Measurements from ENCODE around the gene STAC2. TPM values are rescaled to one million over a fixed set of nuclear protein-coding genes. Genes with fewer than 3 reads are reported as not detected.

Gene STAC2
- total RNA-seq, 1 experiment from 2014 or later, result 1.3 TPM

DNA sequence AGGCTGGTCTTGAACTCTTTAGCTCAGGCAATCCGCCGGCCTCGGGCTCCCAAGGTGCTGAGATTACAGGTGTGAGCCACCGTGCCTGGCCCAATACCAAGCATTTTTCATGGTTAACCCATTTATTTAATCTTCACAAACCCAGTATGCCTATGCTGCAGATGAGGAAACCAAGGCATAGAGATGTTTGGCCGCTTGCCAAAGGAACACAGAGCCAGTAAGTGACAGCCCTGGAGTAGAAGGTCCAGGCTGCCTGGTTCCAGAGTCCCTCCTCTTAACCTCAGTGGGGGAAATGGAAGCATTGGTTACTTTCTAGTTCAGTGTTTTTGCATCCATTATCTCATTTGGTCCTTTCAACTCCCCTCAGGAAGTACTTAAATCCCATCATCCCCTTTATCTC, 44.4 kb downstream of the STAC2 start:
- TF ChIP-seq EZH2 (IDR thresholded peaks at IDR 0.05; ENCODE audit: borderline replicate concordance, low read depth, low read length, poor library complexity, severe bottlenecking), result no peak
- TF ChIP-seq, protein P1, sequence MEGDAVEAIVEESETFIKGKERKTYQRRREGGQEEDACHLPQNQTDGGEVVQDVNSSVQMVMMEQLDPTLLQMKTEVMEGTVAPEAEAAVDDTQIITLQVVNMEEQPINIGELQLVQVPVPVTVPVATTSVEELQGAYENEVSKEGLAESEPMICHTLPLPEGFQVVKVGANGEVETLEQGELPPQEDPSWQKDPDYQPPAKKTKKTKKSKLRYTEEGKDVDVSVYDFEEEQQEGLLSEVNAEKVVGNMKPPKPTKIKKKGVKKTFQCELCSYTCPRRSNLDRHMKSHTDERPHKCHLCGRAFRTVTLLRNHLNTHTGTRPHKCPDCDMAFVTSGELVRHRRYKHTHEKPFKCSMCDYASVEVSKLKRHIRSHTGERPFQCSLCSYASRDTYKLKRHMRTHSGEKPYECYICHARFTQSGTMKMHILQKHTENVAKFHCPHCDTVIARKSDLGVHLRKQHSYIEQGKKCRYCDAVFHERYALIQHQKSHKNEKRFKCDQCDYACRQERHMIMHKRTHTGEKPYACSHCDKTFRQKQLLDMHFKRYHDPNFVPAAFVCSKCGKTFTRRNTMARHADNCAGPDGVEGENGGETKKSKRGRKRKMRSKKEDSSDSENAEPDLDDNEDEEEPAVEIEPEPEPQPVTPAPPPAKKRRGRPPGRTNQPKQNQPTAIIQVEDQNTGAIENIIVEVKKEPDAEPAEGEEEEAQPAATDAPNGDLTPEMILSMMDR (conservative IDR thresholded peaks at IDR 0.05; ENCODE audit: low read depth, low read length), result no peak
- ChIA-PET CTCF (no interaction called here), POLR2A (ENCODE audit: low non-redundant PET) (no interaction called here)
- Histone ChIP-seq H3K4me1 (ENCODE audit: insufficient read depth, low read length, poor library complexity, severe bottlenecking) (no peaks in the 10 kb centered on the region), H3K4me3 (ENCODE audit: low read depth, low read length, poor library complexity, severe bottlenecking) (no peak overlapping the region), H3K36me3 (ENCODE audit: insufficient read depth, low read length, poor library complexity, severe bottlenecking) (no peaks in the 10 kb centered on the region), H3K9me3 (ENCODE audit: low read depth, low read length, poor library complexity, severe bottlenecking) (no peaks in the 10 kb centered on the region), H3K27me3 (replicated peaks; ENCODE audit: insufficient read depth, low read depth, low read length, poor library complexity) (no peaks in the 10 kb centered on the region), H3K27ac (ENCODE audit: low read depth, low read length, poor library complexity, severe bottlenecking) (no peak overlapping the region)
- no TSS peak for BruUV-seq (replicated peaks)
- DNase-seq (ENCODE audit: low spot score), result no peak
- intact Hi-C loops (cut with micrococcal nuclease; ENCODE audit: unreplicated experiment), result no loop called here

DNA sequence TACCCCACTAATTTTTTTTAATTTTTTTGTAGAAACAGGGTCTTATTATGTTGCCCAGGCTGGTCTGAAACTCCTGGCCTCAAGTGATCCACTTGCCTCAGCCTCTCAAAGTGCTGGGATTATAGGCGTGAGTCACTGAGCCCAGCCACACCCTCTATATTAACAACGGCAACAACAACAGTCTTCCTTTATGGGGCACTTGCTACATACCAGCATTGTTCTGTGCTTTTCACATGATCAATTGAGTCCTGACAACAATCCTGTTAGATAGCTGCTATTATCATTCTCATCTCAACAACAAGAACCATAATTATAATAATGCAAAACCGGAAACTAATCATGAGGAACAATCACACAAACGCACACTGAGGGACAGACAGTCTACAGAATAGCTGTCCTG, 47.2 kb downstream of the STAC2 start:
- intact Hi-C loops (cut with micrococcal nuclease; ENCODE audit: unreplicated experiment), result no loop called here
- no TSS peak for BruUV-seq (replicated peaks)
- no peak overlapping the region for H3K27ac ChIP-seq (ENCODE audit: low read depth, low read length, poor library complexity, severe bottlenecking)
- H3K27me3 ChIP-seq (replicated peaks; ENCODE audit: insufficient read depth, low read depth, low read length, poor library complexity), result no peaks in the 10 kb centered on the region
- CTCF ChIA-PET, result interaction anchor here (0.8 kb wide), 1 partner anchor 196 kb away, joined by 3 read pairs; no protein-coding TSS in a partner anchor
- DNase-seq (ENCODE audit: low spot score), result no peak
- H3K4me1 ChIP-seq (ENCODE audit: insufficient read depth, low read length, poor library complexity, severe bottlenecking), result no peaks in the 10 kb centered on the region
- TF ChIP-seq, protein P1 (conservative IDR thresholded peaks at IDR 0.05; ENCODE audit: low read depth, low read length), result no peak
- TF ChIP-seq EZH2 (IDR thresholded peaks at IDR 0.05; ENCODE audit: borderline replicate concordance, low read depth, low read length, poor library complexity, severe bottlenecking), result no peak
- no peaks in the 10 kb centered on the region for H3K9me3 ChIP-seq (ENCODE audit: low read depth, low read length, poor library complexity, severe bottlenecking)
- H3K4me3 ChIP-seq (ENCODE audit: low read depth, low read length, poor library complexity, severe bottlenecking), result no peak overlapping the region
- H3K36me3 ChIP-seq (ENCODE audit: insufficient read depth, low read length, poor library complexity, severe bottlenecking), result no peaks in the 10 kb centered on the region
- POLR2A ChIA-PET (ENCODE audit: low non-redundant PET), result no interaction called here

DNA sequence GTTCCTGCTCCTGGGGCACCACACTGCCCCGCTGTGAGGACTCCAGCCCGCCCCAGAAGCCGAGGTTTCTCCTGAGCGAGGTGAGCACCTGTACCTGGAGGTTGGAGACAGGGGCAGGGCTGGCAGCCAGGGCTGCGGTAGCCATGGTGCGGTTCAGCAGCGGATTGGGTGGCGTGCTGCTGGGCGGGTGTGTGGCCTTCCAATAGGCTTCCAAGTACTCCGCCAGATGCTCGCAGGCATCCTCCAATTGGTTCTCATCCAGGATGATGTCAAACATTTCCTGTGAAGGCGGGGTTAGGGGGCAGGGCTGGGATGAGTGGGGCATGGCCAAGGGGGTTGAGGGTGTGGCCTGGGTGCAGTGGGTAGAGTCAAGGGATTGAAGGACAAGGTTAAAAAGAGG, 48.5 kb downstream of the STAC2 start:
- no TSS peak for BruUV-seq (replicated peaks)
- CTCF ChIA-PET, result no interaction called here
- Histone ChIP-seq H3K4me3 (ENCODE audit: low read depth, low read length, poor library complexity, severe bottlenecking) (no peak overlapping the region), H3K36me3 (ENCODE audit: insufficient read depth, low read length, poor library complexity, severe bottlenecking) (no peaks in the 10 kb centered on the region), H3K9me3 (ENCODE audit: low read depth, low read length, poor library complexity, severe bottlenecking) (no peaks in the 10 kb centered on the region), H3K27ac (ENCODE audit: low read depth, low read length, poor library complexity, severe bottlenecking) (no peak overlapping the region), H3K4me1 (ENCODE audit: insufficient read depth, low read length, poor library complexity, severe bottlenecking) (no peaks in the 10 kb centered on the region), H3K27me3 (replicated peaks; ENCODE audit: insufficient read depth, low read depth, low read length, poor library complexity) (no peaks in the 10 kb centered on the region)
- peak; percentile 37 for DNase-seq (ENCODE audit: low spot score)
- intact Hi-C loops (cut with micrococcal nuclease; ENCODE audit: unreplicated experiment), result no loop called here
- TF ChIP-seq, protein P1 (conservative IDR thresholded peaks at IDR 0.05; ENCODE audit: low read depth, low read length), result no peak
- no peak for TF ChIP-seq EZH2 (IDR thresholded peaks at IDR 0.05; ENCODE audit: borderline replicate concordance, low read depth, low read length, poor library complexity, severe bottlenecking)
- POLR2A ChIA-PET (ENCODE audit: low non-redundant PET), result no interaction called here
